ENCODE data around the gene FAM9B. TPM values are rescaled to one million over a fixed set of nuclear protein-coding genes. Genes with fewer than 3 reads are reported as not detected.

Gene FAM9B
- total and polyA plus RNA-seq, 2 of the 4 experiments (the other 2 are of a cell fraction), result not detected

GRCh38 chrX:9019151-9019550 lies 14.8 kb downstream of the FAM9B start:
- Histone ChIP-seq H3K14ac (replicated peaks; ENCODE audit: low read depth, low read length) (no peak overlapping the region), H2BK20ac (ENCODE audit: low read depth, low read length) (no peak overlapping the region), H2AFZ (replicated peaks; ENCODE audit: low read length, poor library complexity) (no peak overlapping the region), H3K4me2 (ENCODE audit: low read depth, low read length) (no peak overlapping the region), H4K20me1 (ENCODE audit: insufficient read depth, low read length) (no peaks in the 10 kb centered on the region), H3K9ac (ENCODE audit: low read depth, low read length) (no peak overlapping the region), H2AK5ac (ENCODE audit: low read depth, low read length) (no peak overlapping the region), H3K4me1 (ENCODE audit: control insufficient read depth, insufficient read depth, low read length) (no peaks in the 10 kb centered on the region), H2AK9ac (replicated peaks; ENCODE audit: low read depth, low read length, poor library complexity) (no peak overlapping the region), H3K4ac (ENCODE audit: low read depth, low read length) (no peak overlapping the region), H3K9me1 (ENCODE audit: insufficient read depth, low read length) (no peaks in the 10 kb centered on the region), H3K9me3 (ENCODE audit: control insufficient read depth, insufficient read depth, low read length) (no peaks in the 10 kb centered on the region), H2BK120ac (ENCODE audit: low read depth, low read length) (no peak overlapping the region), H4K91ac (ENCODE audit: insufficient read depth, low read depth, low read length) (no peak overlapping the region), H4K8ac (ENCODE audit: low read depth in 2 of 2, low read length in 2 of 2) (no peak overlapping the region), H3K18ac (ENCODE audit: low read depth, low read length) (no peak overlapping the region), H3K56ac (ENCODE audit: extremely low read depth, insufficient read depth, low read length) (no peak overlapping the region), H3K27ac (ENCODE audit: insufficient read depth, low read length) (no peak overlapping the region), H3K79me1 (ENCODE audit: low read depth in 1 of 2, low read length in 2 of 2) (no peaks in the 10 kb centered on the region), H4K5ac (ENCODE audit: low read depth, low read length) (no peak overlapping the region), H3K27me3 (ENCODE audit: control insufficient read depth, insufficient read depth, low read length) (no peaks in the 10 kb centered on the region), H2BK5ac (ENCODE audit: low read depth, low read length, poor library complexity, severe bottlenecking) (no peak overlapping the region), H3K4me3 (ENCODE audit: insufficient read depth, low read depth, low read length) (no peak overlapping the region), H3K23ac (ENCODE audit: low read depth, low read length) (no peak overlapping the region), H3K36me3 (ENCODE audit: control insufficient read depth, insufficient read depth, low read length) (no peaks in the 10 kb centered on the region), H2BK15ac (ENCODE audit: low read depth, low read length) (no peak overlapping the region)
- no TSS peak for BruUV-seq (replicated peaks)
- ATAC-seq (ENCODE audit: low read depth), result no peak
- in situ Hi-C loops (cut with MboI; ENCODE audit: low sequenced_read_pairs), result no loop called here
- ChIA-PET POLR2A (ENCODE audit: unreplicated experiment) (interaction anchor here (0.5 kb wide), 1 partner anchor 522 kb away, joined by 3 read pairs; no protein-coding TSS in a partner anchor), CTCF (no interaction called here)
- intact Hi-C loops (cut with micrococcal nuclease), result no loop called here
- WGBS, 2 experiments (ENCODE audit: extremely low coverage in 2 of 2, insufficient read length in 1 of 2), result no CpG with 5 or more reads among the region's 2 CpGs
- DNase-seq, result peak; percentile 3
- TF ChIP-seq CEBPB (IDR thresholded peaks at IDR 0.05; ENCODE audit: low read depth, low read length) (no peak), SMC3 (IDR thresholded peaks at IDR 0.05; ENCODE audit: low read depth, low read length) (no peak), RAD21 (IDR thresholded peaks at IDR 0.05; ENCODE audit: low read length) (no peak), FOS (IDR thresholded peaks at IDR 0.05; ENCODE audit: low read depth, low read length) (no peak), RFX5 (IDR thresholded peaks at IDR 0.05; ENCODE audit: low read depth, low read length) (no peak), BHLHE40 (IDR thresholded peaks at IDR 0.05; ENCODE audit: low read depth, low read length) (no peak), MXI1 (IDR thresholded peaks at IDR 0.05; ENCODE audit: borderline replicate concordance, low read depth, low read length) (no peak), MAZ (IDR thresholded peaks at IDR 0.05; ENCODE audit: borderline replicate concordance, low read depth, low read length) (no peak), CHD1 (IDR thresholded peaks at IDR 0.05; ENCODE audit: low read depth, low read length) (no peak), RCOR1 (IDR thresholded peaks at IDR 0.05; ENCODE audit: insufficient replicate concordance, low read length) (no peak), MAFK (IDR thresholded peaks at IDR 0.05; ENCODE audit: low read depth, low read length) (no peak), CTCF (conservative IDR thresholded peaks at IDR 0.05; ENCODE audit: low read depth, low read length) (no peak), NFE2L2 (IDR thresholded peaks at IDR 0.05; ENCODE audit: low read depth, low read length) (no peak), POLR2A (IDR thresholded peaks at IDR 0.05; ENCODE audit: low read depth, low read length) (no peak)
- TF ChIP-seq, protein P1, sequence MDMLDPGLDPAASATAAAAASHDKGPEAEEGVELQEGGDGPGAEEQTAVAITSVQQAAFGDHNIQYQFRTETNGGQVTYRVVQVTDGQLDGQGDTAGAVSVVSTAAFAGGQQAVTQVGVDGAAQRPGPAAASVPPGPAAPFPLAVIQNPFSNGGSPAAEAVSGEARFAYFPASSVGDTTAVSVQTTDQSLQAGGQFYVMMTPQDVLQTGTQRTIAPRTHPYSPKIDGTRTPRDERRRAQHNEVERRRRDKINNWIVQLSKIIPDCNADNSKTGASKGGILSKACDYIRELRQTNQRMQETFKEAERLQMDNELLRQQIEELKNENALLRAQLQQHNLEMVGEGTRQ (IDR thresholded peaks at IDR 0.05; ENCODE audit: low read depth, low read length), result no peak
- TF ChIP-seq, protein P2, sequence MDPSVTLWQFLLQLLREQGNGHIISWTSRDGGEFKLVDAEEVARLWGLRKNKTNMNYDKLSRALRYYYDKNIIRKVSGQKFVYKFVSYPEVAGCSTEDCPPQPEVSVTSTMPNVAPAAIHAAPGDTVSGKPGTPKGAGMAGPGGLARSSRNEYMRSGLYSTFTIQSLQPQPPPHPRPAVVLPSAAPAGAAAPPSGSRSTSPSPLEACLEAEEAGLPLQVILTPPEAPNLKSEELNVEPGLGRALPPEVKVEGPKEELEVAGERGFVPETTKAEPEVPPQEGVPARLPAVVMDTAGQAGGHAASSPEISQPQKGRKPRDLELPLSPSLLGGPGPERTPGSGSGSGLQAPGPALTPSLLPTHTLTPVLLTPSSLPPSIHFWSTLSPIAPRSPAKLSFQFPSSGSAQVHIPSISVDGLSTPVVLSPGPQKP (IDR thresholded peaks at IDR 0.05; ENCODE audit: borderline replicate concordance, low read depth, low read length), result no peak
- dilution Hi-C loops (cut with HindIII; ENCODE audit: low sequenced_read_pairs, unreplicated experiment), result no loop called here
